SU-DHL-6 (cell line): ENCODE data around the gene MAPKBP1.

Experiments used
- EZH2phosphoT487 ChIP-seq: fragments of 200-600 bp; sonication (generic), shearing (Covaris generic); conservative IDR thresholded peaks from 2 replicates; pipeline ENCODE4 v1.6.1; 2018; ENCODE audit warnings: mild to moderate bottlenecking, antibody characterized with exemption, low read length, moderate library complexity, mixed read lengths
- TF ChIP-seq, protein P1 (sequence below): fragments of 200-600 bp; sonication (generic); IDR thresholded peaks from one replicate; pipeline ENCODE4 v1.5.1; 2017; ENCODE audit warnings: antibody characterized with exemption, mild to moderate bottlenecking, low read length, moderate library complexity; ENCODE audit not compliant: insufficient read depth, poor library complexity, severe bottlenecking

DNA sequence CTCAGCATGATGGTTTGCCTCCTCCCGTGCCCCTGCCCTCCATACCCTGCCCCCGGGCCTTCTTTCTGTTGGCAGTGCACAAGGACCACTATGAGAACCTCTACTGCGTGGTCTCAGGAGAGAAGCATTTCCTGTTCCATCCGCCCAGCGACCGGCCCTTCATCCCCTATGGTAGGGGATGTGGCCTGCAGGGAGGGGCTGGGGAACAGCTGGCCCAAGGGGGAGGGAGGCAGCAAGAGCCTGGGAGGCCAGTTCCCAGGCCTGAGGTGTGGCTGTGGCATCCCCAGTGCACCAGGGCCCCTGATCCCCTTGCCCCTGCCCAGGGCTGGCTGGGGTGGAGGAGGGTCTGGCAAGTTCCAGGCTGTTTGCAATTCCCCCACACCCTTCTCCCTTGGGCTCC, 61.8 kb downstream of the MAPKBP1 start:
- TF ChIP-seq, protein P1, sequence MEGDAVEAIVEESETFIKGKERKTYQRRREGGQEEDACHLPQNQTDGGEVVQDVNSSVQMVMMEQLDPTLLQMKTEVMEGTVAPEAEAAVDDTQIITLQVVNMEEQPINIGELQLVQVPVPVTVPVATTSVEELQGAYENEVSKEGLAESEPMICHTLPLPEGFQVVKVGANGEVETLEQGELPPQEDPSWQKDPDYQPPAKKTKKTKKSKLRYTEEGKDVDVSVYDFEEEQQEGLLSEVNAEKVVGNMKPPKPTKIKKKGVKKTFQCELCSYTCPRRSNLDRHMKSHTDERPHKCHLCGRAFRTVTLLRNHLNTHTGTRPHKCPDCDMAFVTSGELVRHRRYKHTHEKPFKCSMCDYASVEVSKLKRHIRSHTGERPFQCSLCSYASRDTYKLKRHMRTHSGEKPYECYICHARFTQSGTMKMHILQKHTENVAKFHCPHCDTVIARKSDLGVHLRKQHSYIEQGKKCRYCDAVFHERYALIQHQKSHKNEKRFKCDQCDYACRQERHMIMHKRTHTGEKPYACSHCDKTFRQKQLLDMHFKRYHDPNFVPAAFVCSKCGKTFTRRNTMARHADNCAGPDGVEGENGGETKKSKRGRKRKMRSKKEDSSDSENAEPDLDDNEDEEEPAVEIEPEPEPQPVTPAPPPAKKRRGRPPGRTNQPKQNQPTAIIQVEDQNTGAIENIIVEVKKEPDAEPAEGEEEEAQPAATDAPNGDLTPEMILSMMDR: no peak
- TF ChIP-seq EZH2phosphoT487: no peak
